GM18951 (cell line): Measurements from ENCODE around the gene AUTS2.

ENCODE experiments used
- POLR2A ChIP-seq: IDR thresholded peaks from 4 replicates; pipeline ENCODE4 v1.6.1; 2011; ENCODE audit warnings: mild to moderate bottlenecking; ENCODE audit not compliant: insufficient read length, insufficient read depth; ENCODE audit errors: extremely low read depth
- in situ Hi-C: fragments of 300-500 bp; cut with MboI; formaldehyde crosslinking; loops from one replicate; pipeline ENCODE4 v1.12.0; 2022; ENCODE audit warnings: low sequenced_read_pairs, mixed read lengths, inconsistent platforms; ENCODE audit not compliant: unreplicated experiment

The AUTS2 gene

GRCh38 chr7:70627461-70627860, 1029.2 kb downstream of the AUTS2 start:
- TF ChIP-seq POLR2A, result no peak
- in situ Hi-C loops, result no loop called here

GRCh38 chr7:70630440-70630817, 1032.2 kb downstream of the AUTS2 start:
- in situ Hi-C loops, result no loop called here
- no peak for TF ChIP-seq POLR2A

- in situ Hi-C loops, result no loop called here
- no peak for TF ChIP-seq POLR2A
These were observed 1032.7 kb downstream of the AUTS2 start for GRCh38 chr7:70630818-70631457.

DNA sequence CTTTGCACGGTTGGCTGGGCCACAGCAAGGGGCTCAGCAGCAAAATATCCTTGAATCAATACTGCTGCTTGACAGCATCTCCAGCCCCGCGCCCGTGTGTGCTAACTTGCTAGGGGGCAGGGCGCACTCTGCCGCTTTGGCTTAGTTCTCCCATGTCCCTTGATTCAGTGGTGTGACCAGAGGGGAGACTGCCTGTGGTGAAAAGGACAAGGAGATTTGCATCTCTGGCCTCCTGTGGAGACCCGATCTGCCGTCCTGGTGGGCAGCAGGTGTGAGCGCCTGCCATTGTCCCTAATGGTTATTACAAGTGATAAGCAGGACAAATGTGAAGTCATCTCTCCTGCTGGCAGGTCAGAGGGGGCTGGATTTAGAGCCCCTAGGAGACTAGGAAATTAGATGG, 1033.4 kb downstream of the AUTS2 start:
- in situ Hi-C loops, result no loop called here
- no peak for TF ChIP-seq POLR2A

DNA sequence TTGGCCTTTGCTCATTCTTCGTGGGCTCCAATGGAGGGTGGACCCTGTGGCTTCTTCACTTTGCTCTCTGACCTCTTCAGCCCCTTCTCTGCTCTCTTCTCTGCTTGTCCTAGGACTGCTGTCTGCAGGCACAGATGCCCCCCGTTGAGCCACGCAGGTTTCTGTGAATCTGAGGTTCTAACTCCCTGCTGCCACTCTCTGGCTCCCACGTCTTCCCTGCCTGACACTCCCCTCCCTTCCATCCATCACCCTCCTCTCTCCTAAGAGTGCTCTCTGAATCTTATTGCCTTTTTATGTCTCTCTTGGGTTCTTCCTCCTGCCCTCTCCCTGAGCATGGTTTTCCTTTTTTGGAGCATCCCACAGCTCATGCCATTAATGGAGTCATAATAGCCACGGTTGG, 1034.1 kb downstream of the AUTS2 start:
- TF ChIP-seq POLR2A, result no peak
- in situ Hi-C loops, result no loop called here

DNA sequence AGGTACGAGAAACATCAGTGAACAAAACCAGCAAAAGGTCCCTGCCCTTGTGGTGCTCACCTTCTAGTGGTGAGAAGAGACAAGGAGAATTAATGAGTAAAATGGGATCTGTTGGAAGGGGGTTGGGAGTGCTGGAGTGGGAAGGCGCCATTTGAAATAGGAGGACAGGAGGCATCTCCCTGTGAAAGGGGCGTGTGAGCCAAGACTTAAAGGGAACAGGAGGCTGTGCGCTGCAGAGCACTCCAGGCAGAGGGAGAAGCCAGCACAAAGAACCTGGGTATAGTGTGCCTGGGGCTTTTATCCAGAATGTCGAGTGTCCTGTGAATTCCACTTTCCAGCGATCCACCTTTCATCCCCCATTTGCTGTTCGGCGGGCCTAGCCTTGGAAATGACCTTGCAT, 1035.8 kb downstream of the AUTS2 start:
- TF ChIP-seq POLR2A, result no peak
- in situ Hi-C loops, result no loop called here

- TF ChIP-seq POLR2A, result no peak
- in situ Hi-C loops, result no loop called here
These were observed 1036.4 kb downstream of the AUTS2 start for GRCh38 chr7:70634610-70635068.

GRCh38 chr7:70635633-70636032, 1037.4 kb downstream of the AUTS2 start:
- in situ Hi-C loops, result no loop called here
- TF ChIP-seq POLR2A, result no peak

DNA sequence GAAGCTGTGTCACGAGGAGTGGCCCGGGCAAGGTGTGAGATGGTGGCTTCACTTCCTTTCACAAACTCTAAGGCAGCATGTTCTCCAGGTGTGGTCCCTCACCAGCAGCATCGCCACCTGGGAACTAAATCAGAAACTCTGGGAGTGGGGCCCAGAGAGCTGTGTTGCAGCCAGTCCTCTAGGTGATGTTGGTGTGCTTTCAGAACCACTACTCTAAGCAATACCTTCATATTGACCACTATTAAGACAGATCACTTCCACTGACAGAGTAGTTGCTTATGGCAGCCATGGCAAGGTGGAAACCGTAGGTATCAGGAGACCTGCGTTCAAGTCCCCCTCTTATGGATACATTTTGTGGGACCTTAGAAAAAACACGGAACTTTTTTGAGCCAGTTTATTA, 1037.9 kb downstream of the AUTS2 start:
- in situ Hi-C loops, result no loop called here
- no peak for TF ChIP-seq POLR2A

GRCh38 chr7:70637726-70638125, 1039.5 kb downstream of the AUTS2 start:
- TF ChIP-seq POLR2A, result no peak
- in situ Hi-C loops, result no loop called here

DNA sequence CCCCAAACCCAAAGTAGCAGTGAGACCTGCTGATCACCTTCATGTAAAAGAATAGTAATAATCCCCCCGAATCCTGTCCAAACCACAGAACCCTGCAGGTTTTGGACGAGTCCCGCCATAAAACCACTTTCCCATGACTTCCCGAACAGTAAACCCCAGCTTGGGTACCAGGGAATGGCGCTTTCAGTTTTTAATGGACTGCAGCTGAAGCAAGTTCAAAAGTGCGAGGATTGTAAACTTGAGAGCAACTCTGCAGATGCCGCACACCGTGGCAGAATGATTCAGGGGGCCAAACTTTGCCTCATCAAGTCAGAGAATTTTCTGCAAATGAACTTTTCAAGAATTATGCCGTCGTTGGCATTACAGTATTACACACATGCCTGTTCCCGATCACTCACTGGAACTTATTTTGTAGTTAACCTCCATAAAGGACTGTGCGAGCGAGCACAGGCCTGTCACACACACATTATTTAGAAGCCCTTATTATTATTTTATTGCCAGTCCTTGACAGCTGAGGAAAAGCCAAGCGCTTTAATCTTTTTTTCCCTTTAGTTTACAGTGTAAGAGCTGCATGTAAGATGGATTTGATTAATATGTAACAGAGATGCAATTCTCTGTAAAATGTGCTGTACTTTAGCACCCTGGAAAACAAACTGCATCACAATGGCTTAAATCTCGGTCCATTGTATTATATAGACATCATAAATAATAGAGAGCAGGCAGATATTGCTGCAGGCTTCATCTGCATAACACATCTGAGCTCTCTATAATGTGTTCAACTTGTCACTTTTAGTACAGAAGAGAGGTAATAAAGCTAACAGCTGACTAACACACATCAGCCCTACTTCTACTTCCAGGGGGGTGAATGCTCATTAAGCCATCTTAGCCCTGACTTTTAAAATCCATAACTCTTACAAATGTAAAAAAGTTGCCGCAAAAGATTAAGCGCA, 1040.2 kb downstream of the AUTS2 start:
- in situ Hi-C loops, result no loop called here
- TF ChIP-seq POLR2A, result no peak

GRCh38 chr7:70640266-70640833, 1042.1 kb downstream of the AUTS2 start:
- TF ChIP-seq POLR2A, result no peak
- in situ Hi-C loops, result no loop called here

- in situ Hi-C loops, result no loop called here
- no peak for TF ChIP-seq POLR2A
These were observed 1043.6 kb downstream of the AUTS2 start for GRCh38 chr7:70641882-70642281.
